ENCODE data around the gene CNOT2.
A peak's percentile ranks its signal among the peaks of the same experiment; 100 is the strongest.

CNOT2 gene

DNA sequence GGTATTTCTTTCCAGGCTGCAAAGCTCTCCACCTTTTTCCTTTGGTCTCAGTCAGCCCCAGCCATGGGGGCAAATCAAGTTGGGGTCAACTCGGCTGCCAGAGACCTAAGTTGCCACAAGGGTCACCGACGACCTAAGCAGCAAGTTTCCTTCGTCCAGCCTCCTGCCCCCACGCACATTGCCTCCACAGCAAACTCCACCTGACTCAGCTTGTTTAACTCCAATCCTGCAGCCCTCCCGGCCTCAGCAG lies 122.1 kb downstream of the CNOT2 start:
- TF ChIP-seq, protein P1, sequence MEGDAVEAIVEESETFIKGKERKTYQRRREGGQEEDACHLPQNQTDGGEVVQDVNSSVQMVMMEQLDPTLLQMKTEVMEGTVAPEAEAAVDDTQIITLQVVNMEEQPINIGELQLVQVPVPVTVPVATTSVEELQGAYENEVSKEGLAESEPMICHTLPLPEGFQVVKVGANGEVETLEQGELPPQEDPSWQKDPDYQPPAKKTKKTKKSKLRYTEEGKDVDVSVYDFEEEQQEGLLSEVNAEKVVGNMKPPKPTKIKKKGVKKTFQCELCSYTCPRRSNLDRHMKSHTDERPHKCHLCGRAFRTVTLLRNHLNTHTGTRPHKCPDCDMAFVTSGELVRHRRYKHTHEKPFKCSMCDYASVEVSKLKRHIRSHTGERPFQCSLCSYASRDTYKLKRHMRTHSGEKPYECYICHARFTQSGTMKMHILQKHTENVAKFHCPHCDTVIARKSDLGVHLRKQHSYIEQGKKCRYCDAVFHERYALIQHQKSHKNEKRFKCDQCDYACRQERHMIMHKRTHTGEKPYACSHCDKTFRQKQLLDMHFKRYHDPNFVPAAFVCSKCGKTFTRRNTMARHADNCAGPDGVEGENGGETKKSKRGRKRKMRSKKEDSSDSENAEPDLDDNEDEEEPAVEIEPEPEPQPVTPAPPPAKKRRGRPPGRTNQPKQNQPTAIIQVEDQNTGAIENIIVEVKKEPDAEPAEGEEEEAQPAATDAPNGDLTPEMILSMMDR (IDR thresholded peaks at IDR 0.05; ENCODE audit: extremely low read depth, insufficient read depth, missing control alignments): no peak
- no peak for DNase-seq (ENCODE audit: low spot score)
- in situ Hi-C loops (cut with MboI; ENCODE audit: low pct_unique_long_range_greater_than_20kb, low sequenced_read_pairs, unreplicated experiment): no loop called here

DNA sequence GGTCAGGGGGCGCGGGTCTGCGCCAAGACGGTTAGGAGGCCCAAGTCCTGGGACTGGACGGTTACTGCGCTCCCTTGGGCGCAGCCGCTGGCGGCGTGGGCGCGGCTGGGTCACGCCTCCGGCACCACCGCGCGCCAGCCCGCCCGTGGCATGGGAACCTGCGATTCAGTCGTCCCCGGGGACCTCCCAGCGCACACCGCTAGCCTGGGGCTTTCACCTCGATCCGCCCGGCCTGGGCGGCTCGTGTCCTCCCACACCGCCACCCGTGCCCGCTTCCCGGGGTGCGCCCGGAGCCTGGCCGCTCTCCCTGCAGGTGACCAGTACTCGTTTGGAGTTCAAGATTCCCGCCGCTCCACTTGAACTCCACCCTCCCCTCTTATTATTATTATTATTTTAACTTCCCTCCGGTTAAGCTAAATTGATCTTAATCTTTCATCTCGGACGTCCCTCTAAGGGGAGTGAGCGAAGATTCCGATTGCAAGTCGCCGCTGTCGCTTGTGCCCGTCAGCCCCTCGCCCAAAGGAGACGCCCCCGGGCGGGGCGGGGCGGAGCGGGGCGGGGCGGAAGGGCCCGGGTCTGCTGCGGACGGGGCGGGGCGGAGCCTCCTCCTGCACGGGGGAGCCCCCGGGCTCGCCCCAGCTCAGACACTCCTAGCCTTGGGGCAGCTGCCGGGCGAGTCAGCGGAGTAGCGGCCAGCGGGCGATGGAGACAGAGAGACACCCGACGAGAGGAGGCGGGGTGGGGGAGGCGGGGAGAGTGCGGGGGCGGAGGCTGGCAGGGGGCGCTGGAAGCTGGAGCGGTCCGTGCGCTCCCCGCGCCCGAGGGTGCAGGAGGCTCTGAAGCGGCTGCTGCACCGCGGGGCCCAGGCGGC lies 122.7 kb downstream of the CNOT2 start, which contains the start of gene KCNMB4:
Gene KCNMB4, plus strand, starts transcription at position 643 of the 871 bp plus-strand sequence. CDS start 445 bp downstream, outside the sequence.
- in situ Hi-C loops (cut with MboI; ENCODE audit: low pct_unique_long_range_greater_than_20kb, low sequenced_read_pairs, unreplicated experiment): no loop called here
- peak; percentile 96 for DNase-seq (ENCODE audit: low spot score)
- TF ChIP-seq, protein P1 (IDR thresholded peaks at IDR 0.05; ENCODE audit: extremely low read depth, insufficient read depth, missing control alignments): no peak

DNA sequence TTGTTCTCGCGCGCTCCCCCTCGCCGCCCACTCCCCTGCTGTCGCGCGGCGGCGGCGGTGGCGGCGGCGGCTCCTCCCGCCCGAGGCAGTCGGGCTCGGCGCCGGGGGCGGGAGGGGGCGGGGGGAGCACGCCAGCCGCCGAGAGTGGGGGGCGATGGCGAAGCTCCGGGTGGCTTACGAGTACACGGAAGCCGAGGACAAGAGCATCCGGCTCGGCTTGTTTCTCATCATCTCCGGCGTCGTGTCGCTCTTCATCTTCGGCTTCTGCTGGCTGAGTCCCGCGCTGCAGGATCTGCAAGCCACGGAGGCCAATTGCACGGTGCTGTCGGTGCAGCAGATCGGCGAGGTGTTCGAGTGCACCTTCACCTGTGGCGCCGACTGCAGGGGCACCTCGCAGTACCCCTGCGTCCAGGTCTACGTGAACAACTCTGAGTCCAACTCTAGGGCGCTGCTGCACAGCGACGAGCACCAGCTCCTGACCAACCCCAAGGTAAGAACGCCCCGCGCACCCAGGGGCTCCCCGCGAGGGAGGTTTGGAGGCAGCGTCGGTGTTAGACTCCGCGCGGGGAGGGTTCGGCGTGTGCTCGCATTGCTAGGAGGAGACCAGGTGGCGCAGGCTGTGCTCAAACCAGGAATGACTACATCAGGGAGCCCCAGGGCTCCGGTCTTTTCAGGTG lies 123.5 kb downstream of the CNOT2 start:
- TF ChIP-seq, protein P1 (IDR thresholded peaks at IDR 0.05; ENCODE audit: extremely low read depth, insufficient read depth, missing control alignments): no peak
- in situ Hi-C loops (cut with MboI; ENCODE audit: low pct_unique_long_range_greater_than_20kb, low sequenced_read_pairs, unreplicated experiment): no loop called here
- DNase-seq (ENCODE audit: low spot score): peak; percentile 65

DNA sequence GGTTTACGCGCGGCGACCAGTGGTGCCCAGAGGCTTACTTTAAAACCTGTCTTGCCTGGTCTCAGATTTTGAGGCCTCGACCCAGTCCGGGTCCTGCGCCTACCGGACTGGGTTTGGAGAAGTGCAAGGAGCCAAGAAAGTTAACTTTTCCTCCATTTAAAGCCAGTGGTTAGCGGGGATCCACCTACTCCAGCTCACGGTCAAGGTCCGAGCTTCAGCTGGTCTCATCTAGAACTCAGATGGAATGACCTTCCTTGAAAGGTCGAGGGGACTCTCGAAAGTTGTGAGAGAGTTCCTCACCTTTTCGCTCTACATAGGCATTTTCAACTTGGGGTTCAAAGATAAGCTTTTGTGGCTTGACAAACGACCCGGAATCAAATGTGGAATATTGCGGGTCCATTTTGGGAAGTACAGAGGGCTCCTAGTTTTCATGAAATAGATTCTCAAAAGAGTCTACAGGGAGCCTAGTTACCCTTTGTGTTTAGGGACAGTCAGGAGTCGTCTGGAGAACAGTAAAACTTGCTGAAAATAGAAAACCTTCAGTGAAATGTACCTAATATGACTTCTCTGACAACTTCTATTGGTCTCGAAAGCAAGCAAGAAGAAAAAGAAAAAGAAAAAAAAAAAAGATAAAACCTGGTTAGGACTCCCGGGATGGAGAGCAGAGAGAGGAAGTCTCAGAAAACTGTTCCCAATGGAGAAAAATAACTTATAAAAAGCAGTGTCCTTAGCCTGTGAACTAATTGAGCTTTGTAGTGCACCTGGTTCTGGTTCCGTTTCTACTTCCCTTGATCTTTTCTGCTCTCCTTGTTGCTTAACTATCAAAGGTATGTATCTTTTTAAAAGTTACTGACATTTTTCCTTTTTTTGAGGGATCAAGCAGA lies 124.3 kb downstream of the CNOT2 start:
- no peak for DNase-seq (ENCODE audit: low spot score)
- in situ Hi-C loops (cut with MboI; ENCODE audit: low pct_unique_long_range_greater_than_20kb, low sequenced_read_pairs, unreplicated experiment): no loop called here
- TF ChIP-seq, protein P1 (IDR thresholded peaks at IDR 0.05; ENCODE audit: extremely low read depth, insufficient read depth, missing control alignments): no peak

DNA sequence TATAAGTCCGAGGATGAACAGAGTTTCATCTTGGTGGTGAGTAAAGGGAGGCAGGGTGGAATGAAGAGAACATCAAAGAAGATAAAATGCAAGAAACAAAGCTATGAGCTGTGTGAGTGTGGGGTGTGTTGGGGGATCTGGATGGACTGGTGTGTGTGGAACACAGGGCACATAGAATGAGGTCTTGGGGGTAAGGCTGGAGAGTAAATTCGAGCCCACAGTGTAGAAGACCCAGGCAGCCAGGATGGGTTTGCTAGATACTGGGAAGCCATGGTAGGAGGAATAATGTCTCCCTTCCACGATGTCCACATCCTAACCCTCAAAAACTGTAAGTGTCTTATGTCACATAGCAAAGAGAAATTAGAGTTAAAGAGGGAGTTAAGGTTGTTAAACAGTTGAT lies 129.6 kb downstream of the CNOT2 start:
- TF ChIP-seq, protein P1 (IDR thresholded peaks at IDR 0.05; ENCODE audit: extremely low read depth, insufficient read depth, missing control alignments): no peak

DNA sequence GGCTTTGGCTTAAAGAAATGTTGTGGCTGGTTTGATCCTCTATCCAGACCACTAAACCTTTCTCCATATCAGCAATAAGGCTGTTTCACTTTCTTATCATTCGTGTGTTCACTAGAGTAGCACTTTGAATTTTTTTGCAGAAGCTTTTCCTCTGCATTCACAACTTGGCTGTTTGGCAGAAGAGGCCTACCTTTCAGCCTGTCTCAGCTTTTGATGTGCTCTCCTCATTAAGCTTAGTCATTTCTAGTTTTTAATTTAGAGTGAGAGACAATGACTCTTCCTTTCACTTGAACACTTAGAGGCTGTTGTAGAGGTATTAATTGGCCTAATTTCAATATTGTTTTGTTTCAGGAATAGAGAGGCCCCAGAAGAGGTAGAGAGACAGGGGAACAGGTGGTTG lies 136.6 kb downstream of the CNOT2 start:
- DNase-seq (ENCODE audit: low spot score): no peak
- TF ChIP-seq, protein P1 (IDR thresholded peaks at IDR 0.05; ENCODE audit: extremely low read depth, insufficient read depth, missing control alignments): no peak
- in situ Hi-C loops (cut with MboI; ENCODE audit: low pct_unique_long_range_greater_than_20kb, low sequenced_read_pairs, unreplicated experiment): no loop called here

More for the DNA sequence above, 129.6 kb downstream of the CNOT2 start:
- DNase-seq (ENCODE audit: low spot score): no peak
- in situ Hi-C loops (cut with MboI; ENCODE audit: low pct_unique_long_range_greater_than_20kb, low sequenced_read_pairs, unreplicated experiment): no loop called here
